ENCODE results near the gene R3HDM2.

R3HDM2 gene

DNA sequence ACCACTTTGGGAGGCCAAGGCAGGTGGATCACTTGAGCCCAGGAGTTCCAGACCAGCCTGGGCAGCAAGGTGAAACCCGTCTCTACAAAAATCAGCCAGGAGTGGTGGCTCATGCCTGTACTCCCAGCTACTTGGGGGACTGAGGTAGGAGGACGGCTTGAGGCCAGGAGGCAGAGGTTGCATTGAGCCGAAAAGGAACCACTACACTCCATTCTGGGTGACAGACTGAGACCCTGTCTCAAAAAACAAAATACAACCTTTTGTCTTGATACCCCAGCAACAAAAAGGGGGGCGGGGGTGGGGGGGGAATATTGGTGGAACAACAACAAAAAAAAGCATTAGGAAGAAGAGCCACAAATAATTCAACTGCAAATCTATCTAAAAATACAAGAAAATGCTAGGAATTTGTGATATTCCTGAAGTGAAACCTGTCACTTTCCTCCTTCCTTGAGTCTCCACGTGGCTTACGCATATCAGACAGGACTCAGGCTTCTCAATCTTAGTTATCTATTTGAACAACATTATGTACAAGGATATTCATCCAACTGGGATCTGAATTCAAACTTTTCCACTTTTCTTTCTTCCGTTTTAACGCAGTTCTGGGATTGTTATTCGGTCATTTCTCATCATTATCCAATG, 1.3 kb downstream of the R3HDM2 start:
- TF ChIP-seq, protein P1, sequence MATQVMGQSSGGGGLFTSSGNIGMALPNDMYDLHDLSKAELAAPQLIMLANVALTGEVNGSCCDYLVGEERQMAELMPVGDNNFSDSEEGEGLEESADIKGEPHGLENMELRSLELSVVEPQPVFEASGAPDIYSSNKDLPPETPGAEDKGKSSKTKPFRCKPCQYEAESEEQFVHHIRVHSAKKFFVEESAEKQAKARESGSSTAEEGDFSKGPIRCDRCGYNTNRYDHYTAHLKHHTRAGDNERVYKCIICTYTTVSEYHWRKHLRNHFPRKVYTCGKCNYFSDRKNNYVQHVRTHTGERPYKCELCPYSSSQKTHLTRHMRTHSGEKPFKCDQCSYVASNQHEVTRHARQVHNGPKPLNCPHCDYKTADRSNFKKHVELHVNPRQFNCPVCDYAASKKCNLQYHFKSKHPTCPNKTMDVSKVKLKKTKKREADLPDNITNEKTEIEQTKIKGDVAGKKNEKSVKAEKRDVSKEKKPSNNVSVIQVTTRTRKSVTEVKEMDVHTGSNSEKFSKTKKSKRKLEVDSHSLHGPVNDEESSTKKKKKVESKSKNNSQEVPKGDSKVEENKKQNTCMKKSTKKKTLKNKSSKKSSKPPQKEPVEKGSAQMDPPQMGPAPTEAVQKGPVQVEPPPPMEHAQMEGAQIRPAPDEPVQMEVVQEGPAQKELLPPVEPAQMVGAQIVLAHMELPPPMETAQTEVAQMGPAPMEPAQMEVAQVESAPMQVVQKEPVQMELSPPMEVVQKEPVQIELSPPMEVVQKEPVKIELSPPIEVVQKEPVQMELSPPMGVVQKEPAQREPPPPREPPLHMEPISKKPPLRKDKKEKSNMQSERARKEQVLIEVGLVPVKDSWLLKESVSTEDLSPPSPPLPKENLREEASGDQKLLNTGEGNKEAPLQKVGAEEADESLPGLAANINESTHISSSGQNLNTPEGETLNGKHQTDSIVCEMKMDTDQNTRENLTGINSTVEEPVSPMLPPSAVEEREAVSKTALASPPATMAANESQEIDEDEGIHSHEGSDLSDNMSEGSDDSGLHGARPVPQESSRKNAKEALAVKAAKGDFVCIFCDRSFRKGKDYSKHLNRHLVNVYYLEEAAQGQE (IDR thresholded peaks at IDR 0.05; ENCODE audit: insufficient read depth in 1 of 2, low read depth in 2 of 2, low read length in 2 of 2), result no peak
- TF ChIP-seq TAF1 (IDR thresholded peaks at IDR 0.05; ENCODE audit: borderline replicate concordance, insufficient read depth, low read length) (no peak), FOXP2 (optimal IDR thresholded peaks at IDR 0.05; ENCODE audit: borderline replicate concordance, extremely low read depth, extremely low read length, insufficient read depth) (no peak), SIN3A (IDR thresholded peaks at IDR 0.05; ENCODE audit: borderline replicate concordance, insufficient read depth, low read length) (no peak), POLR2AphosphoS5 (IDR thresholded peaks at IDR 0.05; ENCODE audit: low read depth, low read length) (no peak)

- TF ChIP-seq, protein P1 (IDR thresholded peaks at IDR 0.05; ENCODE audit: insufficient read depth in 1 of 2, low read depth in 2 of 2, low read length in 2 of 2), result no peak
- TF ChIP-seq SIN3A (IDR thresholded peaks at IDR 0.05; ENCODE audit: borderline replicate concordance, insufficient read depth, low read length), result no peak
These were observed 1.9 kb downstream of the R3HDM2 start for GRCh38 chr12:57428965-57429364.

DNA sequence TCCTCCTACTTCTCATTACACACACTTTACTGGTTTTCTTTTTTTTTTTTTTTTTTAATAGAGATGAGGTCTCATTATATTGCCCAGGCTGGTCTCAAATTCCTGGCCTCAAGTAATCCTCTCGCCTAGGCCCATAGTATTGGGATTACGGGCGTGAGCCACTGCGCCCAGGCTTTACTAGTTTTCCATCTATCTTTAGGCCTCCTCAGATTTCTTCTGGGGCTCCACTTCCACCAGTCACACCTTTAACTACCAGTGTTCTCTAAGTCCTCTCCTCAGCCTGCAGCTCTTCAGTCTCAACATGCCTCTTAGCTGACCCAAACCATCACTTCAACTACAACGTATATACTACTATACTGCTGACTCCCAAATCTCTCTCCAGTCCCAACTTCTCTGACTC, 10.4 kb downstream of the R3HDM2 start:
- TF ChIP-seq FOXP2 (optimal IDR thresholded peaks at IDR 0.05; ENCODE audit: borderline replicate concordance, extremely low read depth, extremely low read length, insufficient read depth) (no peak), TAF1 (IDR thresholded peaks at IDR 0.05; ENCODE audit: borderline replicate concordance, insufficient read depth, low read length) (no peak), SIN3A (IDR thresholded peaks at IDR 0.05; ENCODE audit: borderline replicate concordance, insufficient read depth, low read length) (no peak), POLR2AphosphoS5 (IDR thresholded peaks at IDR 0.05; ENCODE audit: low read depth, low read length) (no peak)
- TF ChIP-seq, protein P1 (IDR thresholded peaks at IDR 0.05; ENCODE audit: insufficient read depth in 1 of 2, low read depth in 2 of 2, low read length in 2 of 2), result no peak

DNA sequence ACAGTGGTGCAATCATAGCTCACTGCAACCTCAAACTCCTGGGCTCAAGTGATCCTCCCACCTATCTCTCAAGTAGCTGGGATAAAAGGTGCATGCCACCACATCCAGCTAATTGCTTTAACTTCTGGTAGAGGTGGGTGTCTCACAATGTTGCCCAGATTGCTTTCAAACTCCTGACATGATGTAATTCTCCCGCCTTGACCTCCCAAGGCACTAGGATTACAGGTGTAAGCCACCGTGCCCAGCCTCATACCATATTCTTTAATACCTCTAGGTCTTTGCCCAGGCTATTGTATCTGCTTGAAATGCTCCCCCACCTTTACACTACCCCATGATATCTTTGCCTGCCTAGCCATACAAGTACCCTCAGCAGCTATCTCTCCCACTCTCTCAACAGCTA, 11.3 kb downstream of the R3HDM2 start:
- TF ChIP-seq FOXP2 (optimal IDR thresholded peaks at IDR 0.05; ENCODE audit: borderline replicate concordance, extremely low read depth, extremely low read length, insufficient read depth) (no peak), SIN3A (IDR thresholded peaks at IDR 0.05; ENCODE audit: borderline replicate concordance, insufficient read depth, low read length) (no peak), TAF1 (IDR thresholded peaks at IDR 0.05; ENCODE audit: borderline replicate concordance, insufficient read depth, low read length) (no peak), POLR2AphosphoS5 (IDR thresholded peaks at IDR 0.05; ENCODE audit: low read depth, low read length) (no peak)
- TF ChIP-seq, protein P1 (IDR thresholded peaks at IDR 0.05; ENCODE audit: insufficient read depth in 1 of 2, low read depth in 2 of 2, low read length in 2 of 2), result no peak

DNA sequence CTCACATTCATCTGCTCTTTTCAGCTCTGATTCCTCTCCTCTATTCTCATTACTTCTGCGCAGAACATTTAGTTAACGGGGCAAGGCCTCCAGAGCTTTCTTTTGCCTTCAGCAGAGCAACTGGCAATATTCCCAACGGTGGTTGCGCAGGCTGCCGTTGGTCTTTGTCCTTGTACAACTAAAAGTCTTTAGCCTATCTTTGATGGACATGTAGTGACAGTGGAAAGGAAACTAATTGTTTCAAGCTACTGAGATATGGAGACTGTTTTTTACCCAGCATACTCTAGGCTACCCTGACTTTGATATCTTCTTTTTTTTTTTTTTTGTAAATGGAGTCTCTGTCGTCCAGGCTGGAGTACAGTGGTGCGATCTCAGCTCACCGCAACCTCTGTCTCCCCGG, 12.6 kb downstream of the R3HDM2 start:
- TF ChIP-seq TAF1 (IDR thresholded peaks at IDR 0.05; ENCODE audit: borderline replicate concordance, insufficient read depth, low read length), result no peak
- no peak for TF ChIP-seq FOXP2 (optimal IDR thresholded peaks at IDR 0.05; ENCODE audit: borderline replicate concordance, extremely low read depth, extremely low read length, insufficient read depth)

Data from PFSK-1 (cell line).